Mammary epithelial cell (primary cell): ENCODE measurements around the gene BTBD9.

Experiments
- CTCF ChIP-seq, 2 donors: IDR thresholded peaks in 1 of 2; conservative IDR thresholded peaks in 1 of 2; 2 replicates each; pipeline ENCODE4 v1.5.1; 2011 to 2012; ENCODE audit warnings: inconsistent platforms in 2 of 2, low read length in 2 of 2, mild to moderate bottlenecking in 2 of 2, control low read depth in 1 of 2, low read depth in 1 of 2; ENCODE audit not compliant: insufficient read depth in 1 of 2; ENCODE audit errors: extremely low read depth in 1 of 2
- EZH2 ChIP-seq: IDR thresholded peaks from 2 replicates; pipeline ENCODE4 v1.6.1; 2012; ENCODE audit warnings: low read length, inconsistent platforms, borderline replicate concordance

- TF ChIP-seq CTCF (conservative IDR thresholded peaks at IDR 0.05 in 1 of 2, IDR thresholded peaks at IDR 0.05 in 1 of 2; ENCODE audit: extremely low read depth in 1 of 2, insufficient read depth in 1 of 2, low read depth in 1 of 2, low read length in 2 of 2) (no peak), EZH2 (no peak)
Measured at GRCh38 chr6:38522322-38522721, 117.4 kb downstream of the BTBD9 start.
